OCI-LY1 (cell line): ENCODE measurements around the gene ZNF616.

Experiments
- H2AFZ ChIP-seq: fragments of 200-600 bp; sonication (generic), shearing (Covaris generic); 2 replicates; pipeline ENCODE4 v1.6.0; 2014; ENCODE audit warnings: antibody characterized with exemption, mild to moderate bottlenecking, low read length
- H3F3A ChIP-seq: fragments of 200-600 bp; sonication (generic), shearing (Covaris generic); 2 replicates; pipeline ENCODE4 v1.6.0; 2014; ENCODE audit warnings: mild to moderate bottlenecking, antibody characterized with exemption, low read length, moderate library complexity; ENCODE audit not compliant: insufficient read depth
- H3K27ac ChIP-seq: fragments of 200-600 bp; sonication (generic); 2 replicates; pipeline ENCODE4 v1.5.1; 2014; ENCODE audit warnings: low read length, mixed run types, mild to moderate bottlenecking, low read depth; ENCODE audit not compliant: poor library complexity, severe bottlenecking
- H3K27me3 ChIP-seq: fragments of 200-600 bp; sonication (generic); 2 replicates; pipeline ENCODE4 v1.6.0; 2014; ENCODE audit warnings: antibody characterized with exemption, mild to moderate bottlenecking, low read length, moderate library complexity; ENCODE audit not compliant: insufficient read depth
- H3K36me3 ChIP-seq: fragments of 200-600 bp; sonication (generic); 2 replicates; pipeline ENCODE4 v1.6.1; 2014; ENCODE audit warnings: mild to moderate bottlenecking, antibody characterized with exemption, low read length, moderate library complexity, mixed read lengths; ENCODE audit not compliant: insufficient read depth
- H3K4me1 ChIP-seq: fragments of 200-600 bp; sonication (generic); 2 replicates; pipeline ENCODE4 v1.5.1; 2014; ENCODE audit warnings: mild to moderate bottlenecking, low read length, moderate library complexity; ENCODE audit not compliant: insufficient read depth, severe bottlenecking
- H3K4me2 ChIP-seq: fragments of 200-600 bp; sonication (generic), shearing (Covaris generic); 2 replicates; pipeline ENCODE4 v1.6.1; 2014; ENCODE audit warnings: low read length
- H3K4me3 ChIP-seq: fragments of 200-600 bp; sonication (generic); 2 replicates; pipeline ENCODE4 v1.5.1; 2014; ENCODE audit warnings: low read length, low read depth, mild to moderate bottlenecking, mixed read lengths; ENCODE audit not compliant: poor library complexity, severe bottlenecking
- H3K79me2 ChIP-seq: fragments of 200-600 bp; shearing (Covaris generic); 2 replicates; pipeline ENCODE4 v1.6.1; 2016; ENCODE audit warnings: mixed run types, low read length, mixed read lengths; ENCODE audit not compliant: insufficient read depth
- H3K9ac ChIP-seq: fragments of 200-600 bp; sonication (generic), shearing (Covaris generic); 2 replicates; pipeline ENCODE4 v1.6.1; 2014; ENCODE audit warnings: mild to moderate bottlenecking, low read length, mixed read lengths
- H3K9me2 ChIP-seq: fragments of 200-600 bp; sonication (generic), shearing (Covaris generic); 2 replicates; pipeline ENCODE4 v1.6.1; 2014; ENCODE audit warnings: low read depth, mild to moderate bottlenecking, low read length, mixed read lengths
- H3K9me3 ChIP-seq: fragments of 200-600 bp; shearing (Covaris generic); 2 replicates; pipeline ENCODE4 v1.6.1; 2014; ENCODE audit warnings: low read length, mixed read lengths
- H4K20me1 ChIP-seq: fragments of 200-600 bp; sonication (generic), shearing (Covaris generic); 2 replicates; pipeline ENCODE4 v1.6.0; 2016; ENCODE audit warnings: mild to moderate bottlenecking, low read length; ENCODE audit not compliant: insufficient read depth
- EZH2 ChIP-seq: fragments of 200-600 bp; sonication (generic), shearing (Covaris generic); IDR thresholded peaks from 2 replicates; pipeline ENCODE4 v1.8.0; 2017; ENCODE audit warnings: borderline replicate concordance, mixed run types, mild to moderate bottlenecking, antibody characterized with exemption, low read length, moderate library complexity, mixed read lengths
- TF ChIP-seq, protein P1 (sequence below): fragments of 200-600 bp; sonication (generic), shearing (Covaris generic); IDR thresholded peaks from 2 replicates; pipeline ENCODE4 v1.5.1; 2017; ENCODE audit warnings: mild to moderate bottlenecking, antibody characterized with exemption, low read length, moderate library complexity, mixed read lengths

ZNF616 gene

GRCh38 chr19:52120286-52120685 is 19.5 kb downstream of the ZNF616 start:
- peaks cover 55% of the 10 kb centered on the region for H3K9me3 ChIP-seq
- H3K9ac ChIP-seq: no peak overlapping the region
- no peak overlapping the region for H3K4me2 ChIP-seq
- no peaks in the 10 kb centered on the region for H3K9me2 ChIP-seq
- no peaks in the 10 kb centered on the region for H3K4me1 ChIP-seq
- no peak overlapping the region for H3K27ac ChIP-seq
- no peaks in the 10 kb centered on the region for H4K20me1 ChIP-seq
- H3F3A ChIP-seq: no peaks in the 10 kb centered on the region
- TF ChIP-seq, protein P1, sequence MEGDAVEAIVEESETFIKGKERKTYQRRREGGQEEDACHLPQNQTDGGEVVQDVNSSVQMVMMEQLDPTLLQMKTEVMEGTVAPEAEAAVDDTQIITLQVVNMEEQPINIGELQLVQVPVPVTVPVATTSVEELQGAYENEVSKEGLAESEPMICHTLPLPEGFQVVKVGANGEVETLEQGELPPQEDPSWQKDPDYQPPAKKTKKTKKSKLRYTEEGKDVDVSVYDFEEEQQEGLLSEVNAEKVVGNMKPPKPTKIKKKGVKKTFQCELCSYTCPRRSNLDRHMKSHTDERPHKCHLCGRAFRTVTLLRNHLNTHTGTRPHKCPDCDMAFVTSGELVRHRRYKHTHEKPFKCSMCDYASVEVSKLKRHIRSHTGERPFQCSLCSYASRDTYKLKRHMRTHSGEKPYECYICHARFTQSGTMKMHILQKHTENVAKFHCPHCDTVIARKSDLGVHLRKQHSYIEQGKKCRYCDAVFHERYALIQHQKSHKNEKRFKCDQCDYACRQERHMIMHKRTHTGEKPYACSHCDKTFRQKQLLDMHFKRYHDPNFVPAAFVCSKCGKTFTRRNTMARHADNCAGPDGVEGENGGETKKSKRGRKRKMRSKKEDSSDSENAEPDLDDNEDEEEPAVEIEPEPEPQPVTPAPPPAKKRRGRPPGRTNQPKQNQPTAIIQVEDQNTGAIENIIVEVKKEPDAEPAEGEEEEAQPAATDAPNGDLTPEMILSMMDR: no peak
- TF ChIP-seq EZH2: no peak
- no peaks in the 10 kb centered on the region for H3K27me3 ChIP-seq
- no peak overlapping the region for H2AFZ ChIP-seq
- no peaks in the 10 kb centered on the region for H3K79me2 ChIP-seq
- peaks cover 94% of the 10 kb centered on the region for H3K36me3 ChIP-seq
- H3K4me3 ChIP-seq: no peak overlapping the region

- Histone ChIP-seq H3K79me2 (no peaks in the 10 kb centered on the region), H3F3A (no peaks in the 10 kb centered on the region), H3K9ac (no peak overlapping the region), H3K27me3 (no peaks in the 10 kb centered on the region), H3K4me1 (no peaks in the 10 kb centered on the region), H3K27ac (no peak overlapping the region), H3K9me2 (no peaks in the 10 kb centered on the region), H3K9me3 (peaks cover 77% of the 10 kb centered on the region), H4K20me1 (no peaks in the 10 kb centered on the region), H3K4me3 (no peak overlapping the region), H3K36me3 (peaks cover 58% of the 10 kb centered on the region), H3K4me2 (no peak overlapping the region), H2AFZ (no peak overlapping the region)
- TF ChIP-seq, protein P1: no peak
- no peak for TF ChIP-seq EZH2
These were observed 24.1 kb downstream of the ZNF616 start for GRCh38 chr19:52115526-52116053.

- H2AFZ ChIP-seq: no peak overlapping the region
- no peak overlapping the region for H3K4me3 ChIP-seq
- H3K4me1 ChIP-seq: no peaks in the 10 kb centered on the region
- H3K79me2 ChIP-seq: no peaks in the 10 kb centered on the region
- H3K4me2 ChIP-seq: no peak overlapping the region
- H3K9ac ChIP-seq: no peak overlapping the region
- H3K9me3 ChIP-seq: peaks cover 70% of the 10 kb centered on the region
- peaks cover 49% of the 10 kb centered on the region for H3K36me3 ChIP-seq
- H3K27me3 ChIP-seq: no peaks in the 10 kb centered on the region
- H3K9me2 ChIP-seq: no peaks in the 10 kb centered on the region
- no peaks in the 10 kb centered on the region for H4K20me1 ChIP-seq
- H3F3A ChIP-seq: no peaks in the 10 kb centered on the region
- TF ChIP-seq, protein P1: no peak
- no peak for TF ChIP-seq EZH2
- H3K27ac ChIP-seq: no peak overlapping the region
These were observed 25.0 kb downstream of the ZNF616 start for GRCh38 chr19:52114691-52115090.
